Uterus (tissue), 4 donors: ENCODE data around the gene TCTA. TPM values are rescaled to one million over a fixed set of nuclear protein-coding genes. Genes with fewer than 3 reads are reported as not detected.

Source experiments
- DNase-seq, 2 donors: peaks; one replicate each; pipeline ENCODE4 v3.0.0-alpha.2; 2019 to 2020
- H3K27ac ChIP-seq, 2 donors: fragments of 200-600 bp; sonication (generic); 1 replicate in 1 of 2; 2 replicates in 1 of 2; pipeline ENCODE4 v1.5.1; 2016 to 2018
- H3K27me3 ChIP-seq, 2 donors: fragments of 200-600 bp; sonication (generic); one replicate each; pipeline ENCODE4 v1.5.1; 2018 to 2019; ENCODE audit warnings: control low read depth in 1 of 2
- H3K36me3 ChIP-seq, 2 donors: fragments of 200-600 bp; sonication (generic); one replicate each; pipeline ENCODE4 v1.5.1; 2019; ENCODE audit warnings: control low read depth in 1 of 2
- H3K4me1 ChIP-seq, 2 donors: fragments of 200-600 bp; sonication (generic); one replicate each; pipeline ENCODE4 v1.5.1; 2018 to 2019; ENCODE audit warnings: control low read depth in 1 of 2
- H3K4me3 ChIP-seq, 2 donors: fragments of 200-600 bp; sonication (generic); 1 replicate in 1 of 2; 2 replicates in 1 of 2; pipeline ENCODE4 v1.5.1; 2018 to 2019; ENCODE audit warnings: mild to moderate bottlenecking in 1 of 2
- H3K9me3 ChIP-seq, 2 donors: fragments of 200-600 bp; sonication (generic); one replicate each; pipeline ENCODE4 v1.5.1; 2019; ENCODE audit warnings: control low read depth in 1 of 2
- CTCF ChIP-seq, 4 experiments: fragments of 200-600 bp in 2 of 4; fragments of 450-650 bp in 2 of 4; sonication (generic) in 2 of 4; IDR thresholded peaks; one replicate each; pipeline ENCODE4 v1.5.1; 2016 to 2019; ENCODE audit warnings: antibody characterized with exemption in 4 of 4, mild to moderate bottlenecking in 2 of 4, moderate library complexity in 1 of 4
- POLR2A ChIP-seq, 2 donors: fragments of 450-650 bp; IDR thresholded peaks; one replicate each; pipeline ENCODE4 v1.6.1; 2016; ENCODE audit warnings: antibody characterized with exemption in 2 of 2, mild to moderate bottlenecking in 1 of 2, moderate library complexity in 1 of 2
- intact Hi-C: fragments of 100-400 bp; cut with DNase I; formaldehyde crosslinking; loops from one replicate; pipeline ENCODE4 v1.15.1; 2023; ENCODE audit warnings: low total_unique reads
- total RNA-seq, 4 donors: library from RNA; depleted of rRNA in 3 of 4; stranded (reverse); fragments of >200 nt in 3 of 4; gene quantifications; one replicate each; pipeline versions ENCODE4 v1.1.0 to v1.2.4, GENCODE V29; 2014 to 2023
- donor health status: DM: yes; HTN: yes; CAD: no.

Gene TCTA
- total RNA-seq, 4 donors from 2014 or later = 2.1 to 26.0 (median 18.7) TPM

DNA sequence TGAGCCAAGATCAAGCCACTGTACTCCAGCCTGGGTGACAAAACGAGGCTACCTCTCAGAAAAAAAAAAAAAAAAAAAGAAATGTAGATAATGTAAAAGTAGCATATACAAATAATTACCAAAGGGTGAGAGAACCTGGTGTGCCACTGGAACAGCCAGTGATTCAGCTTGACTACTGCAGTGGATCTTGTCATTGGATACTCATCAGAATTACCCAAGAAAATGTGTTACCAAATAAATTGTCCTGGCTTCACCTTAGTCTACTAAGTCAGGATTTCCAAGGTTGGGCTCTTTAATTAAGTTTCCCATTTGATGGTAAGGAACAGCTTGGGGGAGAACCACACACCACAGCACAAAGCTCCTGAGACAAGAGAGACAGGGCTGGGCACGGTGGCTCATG, 15.4 kb downstream of the TCTA start:
- intact Hi-C loops = no loop called here

GRCh38 chr3:49428752-49429080, 16.5 kb downstream of the TCTA start:
- intact Hi-C loops = no loop called here
- H3K36me3 ChIP-seq = no peaks in the 10 kb centered on the region

More for the DNA sequence above, 15.4 kb downstream of the TCTA start:
- no peak overlapping the region for H3K4me3 ChIP-seq
- H3K4me1 ChIP-seq = peaks cover 0 to 5% of the 10 kb centered on the region in 2 donors
- H3K36me3 ChIP-seq = no peaks in the 10 kb centered on the region
- no peak for DNase-seq
- no peaks in the 10 kb centered on the region for H3K9me3 ChIP-seq
- TF ChIP-seq POLR2A (IDR thresholded peaks at IDR 0.05) (no peak), CTCF (IDR thresholded peaks at IDR 0.05) (no peak)
- no peaks in the 10 kb centered on the region for H3K27me3 ChIP-seq
- no peak overlapping the region for H3K27ac ChIP-seq

DNA sequence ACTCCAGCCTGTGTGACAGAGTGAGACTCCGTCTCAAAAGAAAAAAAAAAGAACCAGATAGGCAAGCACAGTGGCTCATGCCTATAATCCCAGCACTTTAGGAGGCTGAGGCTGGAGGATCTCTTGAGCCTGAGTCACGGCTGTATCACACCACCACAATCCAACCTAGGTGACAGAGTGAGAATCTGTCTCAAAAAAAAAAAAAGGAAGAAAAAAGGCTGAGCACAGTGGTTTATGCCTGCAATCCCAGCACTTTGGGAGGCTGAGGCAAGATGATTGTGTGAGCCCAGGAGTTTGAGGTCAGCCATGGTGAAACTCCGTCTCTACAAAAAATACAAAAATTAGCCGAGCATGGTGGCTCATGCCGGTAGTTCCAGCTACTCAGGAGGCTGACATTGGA, 22.5 kb downstream of the TCTA start:
- intact Hi-C loops = no loop called here
- H3K27ac ChIP-seq = no peak overlapping the region
- no peaks in the 10 kb centered on the region for H3K4me1 ChIP-seq
- H3K9me3 ChIP-seq = no peaks in the 10 kb centered on the region
- no peaks in the 10 kb centered on the region for H3K36me3 ChIP-seq
- DNase-seq = no peak
- H3K4me3 ChIP-seq = no peak overlapping the region
- H3K27me3 ChIP-seq = no peaks in the 10 kb centered on the region
- TF ChIP-seq CTCF (IDR thresholded peaks at IDR 0.05) (no peak), POLR2A (IDR thresholded peaks at IDR 0.05) (no peak)

More at GRCh38 chr3:49428752-49429080, 16.5 kb downstream of the TCTA start:
- Histone ChIP-seq H3K9me3 (no peaks in the 10 kb centered on the region), H3K27ac (peak overlapping the region; percentile 83 to 91), H3K27me3 (no peaks in the 10 kb centered on the region), H3K4me1 (peaks cover 0 to 5% of the 10 kb centered on the region in 2 donors), H3K4me3 (peak overlapping the region; percentile 67 to 75)
- no peak for DNase-seq
- TF ChIP-seq POLR2A (IDR thresholded peaks at IDR 0.05) (no peak), CTCF (IDR thresholded peaks at IDR 0.05) (no peak)

DNA sequence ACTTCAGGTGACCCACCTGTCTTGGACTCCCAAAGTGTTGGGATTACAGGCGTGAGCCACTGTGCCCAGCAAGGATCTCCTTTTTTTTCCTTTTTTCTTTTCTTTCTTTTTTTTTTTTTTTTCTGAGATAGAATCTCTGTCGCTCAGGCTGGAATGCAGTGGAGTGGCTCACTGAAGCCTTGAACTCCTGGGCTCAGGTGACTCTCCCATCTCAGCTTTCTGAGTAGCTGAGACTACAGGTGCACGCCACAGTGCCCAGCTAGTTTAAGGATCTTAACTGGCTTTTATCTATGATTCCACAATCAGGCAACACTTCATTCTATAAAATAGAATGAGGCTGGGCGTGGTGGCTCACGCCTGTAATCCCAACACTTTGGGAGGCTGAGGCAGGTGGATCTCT, 33.2 kb downstream of the TCTA start:
- intact Hi-C loops = loop anchor here (10.0 kb wide), 2 partner anchors 271 to 461 kb away; partner anchors contain the start of gene KLHDC8B
- no peak overlapping the region for H3K27ac ChIP-seq
- no peak for TF ChIP-seq POLR2A (IDR thresholded peaks at IDR 0.05)
- TF ChIP-seq CTCF (IDR thresholded peaks at IDR 0.05) = no peak

DNA sequence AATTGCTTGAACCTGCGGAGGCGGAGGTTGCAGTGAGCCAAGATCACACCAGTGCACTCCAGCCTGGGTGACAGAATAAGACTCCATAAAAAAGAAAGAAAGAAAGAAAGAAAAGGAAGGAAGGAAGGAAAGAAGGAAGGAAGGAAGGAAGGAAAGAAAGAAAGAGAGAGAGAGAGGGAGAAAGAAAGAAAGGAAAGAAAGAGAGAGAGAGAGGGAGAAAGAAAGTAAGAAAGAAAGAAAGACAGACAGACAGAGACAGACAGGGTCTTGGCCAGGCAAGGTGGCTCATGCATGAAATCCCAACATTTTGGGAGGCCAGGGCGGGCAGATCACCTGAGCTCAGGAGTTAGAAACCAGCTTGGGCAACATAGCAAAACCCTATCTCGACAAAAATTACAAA, 41.4 kb downstream of the TCTA start:
- no peaks in the 10 kb centered on the region for H3K27me3 ChIP-seq
- no peak overlapping the region for H3K27ac ChIP-seq
- no peak for DNase-seq
- no peak overlapping the region for H3K4me3 ChIP-seq
- H3K9me3 ChIP-seq = no peaks in the 10 kb centered on the region
- TF ChIP-seq CTCF (IDR thresholded peaks at IDR 0.05) (no peak), POLR2A (IDR thresholded peaks at IDR 0.05) (no peak)
- no peaks in the 10 kb centered on the region for H3K4me1 ChIP-seq
- no peaks in the 10 kb centered on the region for H3K36me3 ChIP-seq
- intact Hi-C loops = loop anchor here (10.0 kb wide), 1 partner anchor 159 kb away; no protein-coding TSS in a partner anchor

More for the DNA sequence above, 33.2 kb downstream of the TCTA start:
- Histone ChIP-seq H3K4me1 (peaks cover 0 to 4% of the 10 kb centered on the region in 2 donors), H3K36me3 (no peaks in the 10 kb centered on the region), H3K9me3 (no peaks in the 10 kb centered on the region), H3K27me3 (no peaks in the 10 kb centered on the region), H3K4me3 (no peak overlapping the region)
- no peak for DNase-seq
